K562 (cell line): ENCODE data around the gene GSDME. TPM values are rescaled to one million over a fixed set of nuclear protein-coding genes. Genes with fewer than 3 reads are reported as not detected.

Source experiments
- ARID1B ChIP-seq: fragments of 450-650 bp; IDR thresholded peaks from 2 replicates; pipeline ENCODE4 v1.6.1; 2016; ENCODE audit warnings: antibody characterized with exemption, mild to moderate bottlenecking, inconsistent platforms
- CEBPG ChIP-seq, 3 experiments: fragments of 200-800 bp in 1 of 3; sonication (Bioruptor generic) in 1 of 3; sonication (generic) in 1 of 3; formaldehyde crosslinking in 1 of 3; IDR thresholded peaks in 2 of 3; conservative IDR thresholded peaks in 1 of 3; 2 replicates each; pipeline versions ENCODE4 v1.6.1 to v1.8.0; 2016 to 2022; ENCODE audit warnings: missing compliant biosample characterization in 2 of 3, missing genetic modification characterization in 2 of 3, mild to moderate bottlenecking in 1 of 3, missing genetic modification reagents in 1 of 3
- CHD2 ChIP-seq: IDR thresholded peaks from 2 replicates; pipeline ENCODE4 v1.6.1; 2011; ENCODE audit warnings: low read depth, low read length
- GATAD2B ChIP-seq: fragments of 450-650 bp; IDR thresholded peaks from 2 replicates; pipeline ENCODE4 v1.6.1; 2017; ENCODE audit warnings: mild to moderate bottlenecking, borderline replicate concordance
- MIER1 ChIP-seq: fragments of 450-650 bp; IDR thresholded peaks from 2 replicates; pipeline ENCODE4 v1.6.1; 2016; ENCODE audit warnings: antibody characterized with exemption, mild to moderate bottlenecking, low read depth
- NCOA6 ChIP-seq: fragments of 450-650 bp; IDR thresholded peaks from 2 replicates; pipeline ENCODE4 v1.6.1; 2017; ENCODE audit warnings: mild to moderate bottlenecking
- NKRF ChIP-seq: fragments of 450-650 bp; IDR thresholded peaks from 2 replicates; pipeline ENCODE4 v1.6.1; 2016; ENCODE audit warnings: borderline replicate concordance
- NR2C2 ChIP-seq, 2 experiments: fragments of 200-800 bp in 1 of 2; sonication (Bioruptor generic) in 1 of 2; sonication (generic) in 1 of 2; formaldehyde crosslinking in 1 of 2; IDR thresholded peaks; 2 replicates each; pipeline versions ENCODE4 v1.6.1 to v1.8.0; 2016 to 2022; ENCODE audit warnings: mild to moderate bottlenecking in 1 of 2, missing compliant biosample characterization in 1 of 2, missing genetic modification characterization in 1 of 2, missing genetic modification reagents in 1 of 2
- RBM25 ChIP-seq: fragments of 200-400 bp; formaldehyde crosslinking; IDR thresholded peaks from 2 replicates; pipeline ENCODE4 v1.6.1; 2018; ENCODE audit warnings: low read length, low read depth, moderate library complexity; ENCODE audit not compliant: severe bottlenecking
- SP2 ChIP-seq: IDR thresholded peaks from 2 replicates; pipeline ENCODE4 v1.6.1; 2011; ENCODE audit warnings: mild to moderate bottlenecking, low read depth, low read length, moderate library complexity; ENCODE audit not compliant: poor library complexity, severe bottlenecking; ENCODE audit errors: extremely low read depth
- TAL1 ChIP-seq: fragments of 450-650 bp; IDR thresholded peaks from 2 replicates; pipeline ENCODE4 v1.6.1; 2016; ENCODE audit warnings: mild to moderate bottlenecking
- TCFL5 ChIP-seq: fragments of 250-450 bp; sonication (Bioruptor Pico); conservative IDR thresholded peaks from 2 replicates; pipeline ENCODE4 v1.6.1; 2021; ENCODE audit warnings: mild to moderate bottlenecking, moderate library complexity, matching md5 sums
- TEAD4 ChIP-seq, 2 experiments: sonication (generic) in 1 of 2; formaldehyde crosslinking in 1 of 2; IDR thresholded peaks; 2 replicates each; pipeline versions ENCODE4 v1.6.1 to v1.8.0; 2012 to 2022; ENCODE audit warnings: borderline replicate concordance in 1 of 2, inconsistent platforms in 1 of 2, low read length in 1 of 2, mild to moderate bottlenecking in 1 of 2, missing genetic modification reagents in 1 of 2
- TSC22D4 ChIP-seq: fragments of 450-650 bp; IDR thresholded peaks from 2 replicates; pipeline ENCODE4 v1.6.1; 2016; ENCODE audit warnings: missing genetic modification characterization, missing biosample characterization, control low read depth
- USF1 ChIP-seq: sonication (generic); formaldehyde crosslinking; IDR thresholded peaks from 2 replicates; pipeline ENCODE4 v1.9.0; 2022; ENCODE audit warnings: mild to moderate bottlenecking, missing genetic modification reagents
- XRCC5 ChIP-seq: fragments of 200-400 bp; formaldehyde crosslinking; IDR thresholded peaks from 2 replicates; pipeline ENCODE4 v1.6.1; 2017; ENCODE audit warnings: low read depth, mild to moderate bottlenecking, low read length
- ZNF274 ChIP-seq: IDR thresholded peaks from 2 replicates; pipeline ENCODE4 v1.6.1; 2011; ENCODE audit warnings: low read depth, mild to moderate bottlenecking, low read length, moderate library complexity, borderline replicate concordance
- ZNF3 ChIP-seq: fragments of 250-450 bp; sonication (Bioruptor Pico); IDR thresholded peaks from 2 replicates; pipeline ENCODE4 v1.5.0; 2021; ENCODE audit warnings: mild to moderate bottlenecking, moderate library complexity
- ZNF699 ChIP-seq: fragments of 250-450 bp; sonication (Bioruptor Pico); IDR thresholded peaks from 2 replicates; pipeline ENCODE4 v1.8.0; 2021; ENCODE audit warnings: mild to moderate bottlenecking, moderate library complexity; ENCODE audit not compliant: insufficient replicate concordance
- polyA plus RNA-seq, 8 experiments: library from polyadenylated mRNA; depleted of rRNA in 4 of 8; stranded (reverse) in 5 of 8; unstranded in 3 of 8; fragments of >200 nt; fragmentation: Nextera tagmentation in 2 of 8; fragmentation: Illumina TruSeq in 1 of 8; extraction: Ambion mirVana in 2 of 8; extraction: Trizol in 1 of 8; gene quantifications; 2 replicates each; pipeline versions ENCODE4 v1.2.1 to v1.2.3, GENCODE V29; 2011 to 2014; ENCODE audit warnings: inconsistent platforms in 1 of 8, missing spikeins in 1 of 8
- total RNA-seq, 7 experiments: library from RNA; depleted of rRNA in 6 of 7; stranded (reverse); fragments of >200 nt in 6 of 7; fragmentation: Illumina TruSeq in 2 of 7; extraction: Trizol in 2 of 7; gene quantifications; 2 replicates each; pipeline versions ENCODE4 v1.2.1 to v1.2.3, GENCODE V29; 2011 to 2021; ENCODE audit warnings: low replicate concordance in 1 of 7
- TF ChIP-seq, protein P1 (sequence below): fragments of 250-450 bp; sonication (Bioruptor Pico); IDR thresholded peaks from 2 replicates; pipeline ENCODE4 v1.4.0; 2020; ENCODE audit warnings: mild to moderate bottlenecking
- TF ChIP-seq, protein P2 (sequence below): fragments of 450-650 bp; IDR thresholded peaks from 2 replicates; pipeline ENCODE4 v1.6.1; 2017; ENCODE audit warnings: antibody characterized with exemption

Gene GSDME
- total and polyA plus RNA-seq, 9 of the 15 experiments (the other 6 are each of a cell fraction or from before 2014, with no cell fraction given) = 0.37 to 1.9 (median 0.62) TPM

DNA sequence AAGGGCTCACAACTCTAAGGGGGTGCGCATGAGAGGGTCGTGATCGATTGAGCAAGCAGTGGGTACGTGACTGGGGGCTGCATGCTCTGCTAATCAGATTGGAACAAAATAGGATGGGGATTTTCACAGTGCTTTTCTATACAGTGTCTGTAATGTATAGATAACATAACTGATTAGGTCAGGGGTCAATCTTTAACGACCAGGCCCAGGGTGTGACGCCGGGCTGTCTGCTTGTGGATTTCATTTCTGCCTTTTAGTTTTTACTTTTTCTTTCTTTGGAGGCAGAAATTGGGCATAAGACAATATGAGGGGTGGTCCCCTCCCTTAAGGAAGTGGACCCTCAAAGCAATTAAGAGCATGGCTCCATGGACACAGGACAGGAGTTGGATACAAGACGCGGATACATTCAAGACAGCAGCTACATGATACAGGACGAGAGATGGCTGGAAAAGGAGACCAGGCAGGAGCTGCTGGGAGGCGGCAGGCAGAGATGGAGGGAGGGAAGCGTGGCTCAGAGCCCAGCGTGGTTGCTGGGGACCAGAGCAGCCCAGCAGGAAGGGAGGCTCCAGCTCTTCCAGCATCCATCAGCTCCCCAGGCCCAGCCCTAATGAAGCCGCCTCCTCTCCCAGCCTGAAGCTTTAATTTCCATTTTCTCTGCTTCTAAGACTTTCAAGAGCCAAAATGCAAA lies 31.6 kb downstream of the GSDME start (continued):
- TF ChIP-seq CEBPG (CRISPR knock-in tag; IDR thresholded peaks at IDR 0.05) (no peak), CEBPG (tag; conservative IDR thresholded peaks at IDR 0.05 in 1 of 2, IDR thresholded peaks at IDR 0.05 in 1 of 2) (no peak), ARID1B (peak; percentile 78), TCFL5 (CRISPR knock-in tag) (no peak), NCOA6 (no peak), ZNF274 (no peak), ZNF699 (CRISPR knock-in tag) (no peak), MIER1 (no peak), NKRF (no peak), GATAD2B (no peak), ZNF3 (no peak), USF1 (CRISPR knock-in tag) (no peak), TEAD4 (IDR thresholded peaks at IDR 0.05; ENCODE audit: low read length) (peak; percentile 30; the same call in 1 of the 2 replicates), TEAD4 (CRISPR knock-in tag; IDR thresholded peaks at IDR 0.05; ENCODE audit: borderline replicate concordance) (no peak), TAL1 (peak; percentile 74), SP2 (no peak), XRCC5 (no peak), RBM25 (no peak), NR2C2 (CRISPR knock-in tag; IDR thresholded peaks at IDR 0.05) (no peak), NR2C2 (tag; IDR thresholded peaks at IDR 0.05) (peak; percentile 31; the same call in 1 of the 2 replicates), CHD2 (no peak), TSC22D4 (tag) (no peak)
- TF ChIP-seq, protein P1, sequence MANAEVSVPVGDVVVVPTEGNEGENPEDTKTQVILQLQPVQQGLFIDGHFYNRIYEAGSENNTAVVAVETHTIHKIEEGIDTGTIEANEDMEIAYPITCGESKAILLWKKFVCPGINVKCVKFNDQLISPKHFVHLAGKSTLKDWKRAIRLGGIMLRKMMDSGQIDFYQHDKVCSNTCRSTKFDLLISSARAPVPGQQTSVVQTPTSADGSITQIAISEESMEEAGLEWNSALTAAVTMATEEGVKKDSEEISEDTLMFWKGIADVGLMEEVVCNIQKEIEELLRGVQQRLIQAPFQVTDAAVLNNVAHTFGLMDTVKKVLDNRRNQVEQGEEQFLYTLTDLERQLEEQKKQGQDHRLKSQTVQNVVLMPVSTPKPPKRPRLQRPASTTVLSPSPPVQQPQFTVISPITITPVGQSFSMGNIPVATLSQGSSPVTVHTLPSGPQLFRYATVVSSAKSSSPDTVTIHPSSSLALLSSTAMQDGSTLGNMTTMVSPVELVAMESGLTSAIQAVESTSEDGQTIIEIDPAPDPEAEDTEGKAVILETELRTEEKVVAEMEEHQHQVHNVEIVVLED (CRISPR knock-in tag) = no peak
- TF ChIP-seq, protein P2, sequence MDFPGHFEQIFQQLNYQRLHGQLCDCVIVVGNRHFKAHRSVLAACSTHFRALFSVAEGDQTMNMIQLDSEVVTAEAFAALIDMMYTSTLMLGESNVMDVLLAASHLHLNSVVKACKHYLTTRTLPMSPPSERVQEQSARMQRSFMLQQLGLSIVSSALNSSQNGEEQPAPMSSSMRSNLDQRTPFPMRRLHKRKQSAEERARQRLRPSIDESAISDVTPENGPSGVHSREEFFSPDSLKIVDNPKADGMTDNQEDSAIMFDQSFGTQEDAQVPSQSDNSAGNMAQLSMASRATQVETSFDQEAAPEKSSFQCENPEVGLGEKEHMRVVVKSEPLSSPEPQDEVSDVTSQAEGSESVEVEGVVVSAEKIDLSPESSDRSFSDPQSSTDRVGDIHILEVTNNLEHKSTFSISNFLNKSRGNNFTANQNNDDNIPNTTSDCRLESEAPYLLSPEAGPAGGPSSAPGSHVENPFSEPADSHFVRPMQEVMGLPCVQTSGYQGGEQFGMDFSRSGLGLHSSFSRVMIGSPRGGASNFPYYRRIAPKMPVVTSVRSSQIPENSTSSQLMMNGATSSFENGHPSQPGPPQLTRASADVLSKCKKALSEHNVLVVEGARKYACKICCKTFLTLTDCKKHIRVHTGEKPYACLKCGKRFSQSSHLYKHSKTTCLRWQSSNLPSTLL = no peak
